Measurements from ENCODE around the gene NR2E3.

NR2E3 gene

DNA sequence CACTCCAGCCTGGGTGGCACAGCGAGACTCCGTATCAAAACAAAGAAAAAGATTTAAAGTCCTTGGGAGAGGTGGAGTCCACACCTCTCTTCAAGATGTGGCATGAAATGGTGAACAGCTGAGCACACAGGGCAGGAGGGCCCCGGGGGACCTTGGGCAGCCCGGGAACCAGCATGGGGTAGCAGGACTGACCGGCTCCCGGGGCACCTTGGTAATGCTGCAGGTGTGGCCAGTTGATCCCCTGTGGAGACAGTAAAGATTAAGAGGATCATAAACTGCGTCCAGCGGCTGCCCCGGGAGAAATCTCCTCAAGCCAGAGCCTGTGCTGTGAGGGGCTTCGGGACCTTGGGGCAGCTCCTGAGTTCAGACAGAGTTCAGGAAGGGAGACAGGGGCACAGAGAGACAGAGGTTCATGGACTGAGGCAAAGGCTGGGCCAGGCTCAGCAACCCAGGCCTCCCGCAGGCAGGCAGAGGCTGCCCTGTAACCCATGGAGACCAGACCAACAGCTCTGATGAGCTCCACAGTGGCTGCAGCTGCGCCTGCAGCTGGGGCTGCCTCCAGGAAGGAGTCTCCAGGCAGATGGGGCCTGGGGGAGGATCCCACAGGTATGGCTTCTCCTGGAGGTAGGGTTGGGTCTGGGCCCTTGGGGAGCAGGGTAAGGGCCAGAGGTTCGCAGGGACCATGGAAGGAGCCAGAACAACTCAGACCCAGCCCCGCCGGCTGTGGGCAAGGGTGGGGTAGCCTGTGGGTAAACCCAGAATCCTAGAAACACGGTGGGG, at the start of gene NR2E3:
Gene NR2E3 (plus strand): TSS at position 299 of the 780 bp plus-strand sequence. CDS start 190 bp downstream, at position 489.
- DNase-seq = no peak

DNA sequence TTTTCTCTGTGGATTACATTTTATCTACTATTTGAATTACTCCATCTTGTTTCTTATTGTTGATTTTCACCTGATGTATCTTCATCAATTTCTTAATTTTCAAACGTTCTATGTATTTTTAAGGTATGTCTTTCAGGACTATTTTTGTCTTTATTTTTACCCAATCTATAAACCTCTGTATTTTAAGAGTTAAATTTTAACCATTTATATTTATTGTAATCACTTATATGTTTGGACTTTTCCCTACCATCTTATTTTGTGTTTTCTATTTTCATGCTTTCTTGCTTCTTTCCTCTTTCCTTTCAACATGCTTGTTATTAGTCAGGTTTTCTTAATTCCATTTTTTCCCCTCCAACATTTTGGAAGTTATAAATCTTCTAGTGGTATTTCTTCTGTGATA, 49.5 kb upstream of the NR2E3 start:
- no peak for DNase-seq

DNA sequence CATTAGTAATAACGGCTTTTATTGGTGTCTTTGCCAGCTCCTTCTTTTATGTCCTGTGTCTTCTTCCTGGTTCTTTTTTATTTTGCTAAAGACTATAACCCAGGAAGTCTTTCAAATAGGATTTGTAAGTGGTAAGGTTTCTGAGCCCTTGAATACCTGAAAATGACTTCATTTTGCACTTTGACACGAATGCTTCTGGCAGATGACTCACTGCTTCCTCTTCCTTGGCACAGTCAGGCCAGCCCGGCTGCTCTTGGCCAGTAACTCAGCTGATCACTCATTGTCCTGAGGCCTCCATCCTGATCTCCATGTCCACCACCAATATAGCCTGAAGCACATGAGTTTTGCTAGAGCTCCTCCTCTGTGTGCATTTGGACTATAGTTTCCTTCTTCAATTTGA, 48.7 kb upstream of the NR2E3 start:
- DNase-seq = no peak

DNA sequence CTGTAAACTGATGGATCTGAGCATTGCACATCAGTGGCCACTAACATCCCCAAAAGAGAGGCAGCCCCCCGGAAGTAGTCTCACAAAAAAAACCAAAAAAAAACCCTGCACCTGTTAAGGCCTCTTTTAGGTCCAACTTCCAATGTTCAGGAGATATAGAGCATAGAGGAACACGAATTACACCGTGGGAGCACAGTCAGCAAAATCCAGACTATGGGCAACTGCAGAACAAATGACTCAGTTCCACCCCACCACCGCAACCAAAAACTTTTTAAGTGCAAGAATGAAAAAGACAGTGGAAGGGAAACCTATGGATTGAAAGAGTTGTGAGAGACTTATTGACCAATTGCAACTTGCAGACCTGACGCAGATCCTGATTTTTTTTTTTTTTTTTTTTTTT, 42.2 kb upstream of the NR2E3 start:
- DNase-seq = no peak

DNA sequence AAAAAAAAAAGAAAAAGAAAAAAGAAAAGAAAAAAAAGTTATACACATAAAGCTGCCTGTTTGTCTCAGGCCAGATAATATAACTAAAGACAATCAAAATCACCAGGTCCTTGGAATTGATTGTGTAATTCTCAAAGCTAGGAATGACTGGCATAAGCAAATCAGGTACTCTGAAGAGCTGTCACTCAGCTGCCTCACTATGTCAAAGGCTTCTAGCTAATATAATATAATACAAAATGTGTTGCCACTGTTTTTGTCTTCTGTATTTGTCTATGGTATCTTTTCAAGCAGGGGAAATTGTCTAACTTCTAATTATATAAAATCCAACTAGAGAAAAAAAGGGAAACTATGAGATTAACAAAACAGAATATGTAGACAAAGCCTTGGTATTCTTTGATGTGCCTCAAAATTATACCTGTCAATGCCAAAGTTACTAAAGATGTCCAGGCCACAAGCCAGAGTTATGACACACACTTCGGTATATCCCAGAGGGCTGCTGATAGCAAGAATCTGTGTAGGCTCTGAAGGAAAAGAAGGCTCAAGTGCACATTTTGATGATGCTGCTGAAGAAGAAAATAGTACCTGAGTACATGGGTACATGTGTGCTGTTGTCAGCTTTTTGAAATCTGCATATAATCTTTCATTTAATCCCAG, 37.0 kb upstream of the NR2E3 start:
- no peak for DNase-seq

DNA sequence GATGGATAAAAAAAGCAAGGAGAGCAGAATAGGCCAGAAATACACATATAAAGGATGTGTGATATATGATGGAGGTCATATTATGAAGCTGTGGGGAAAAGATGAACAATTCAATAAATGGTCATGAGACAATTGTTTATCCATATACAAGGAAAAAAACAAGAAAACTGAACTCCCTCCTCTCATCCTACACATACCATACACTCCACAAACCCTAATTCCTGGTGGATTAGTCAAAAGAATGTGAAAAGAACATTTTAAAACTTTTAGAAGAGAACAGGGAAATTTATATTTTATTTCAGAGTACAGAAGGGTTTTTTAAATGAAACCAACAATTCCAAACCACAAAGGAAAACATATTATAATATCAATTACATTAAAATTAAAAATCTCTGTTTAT, 34.5 kb upstream of the NR2E3 start:
- no peak for DNase-seq

DNA sequence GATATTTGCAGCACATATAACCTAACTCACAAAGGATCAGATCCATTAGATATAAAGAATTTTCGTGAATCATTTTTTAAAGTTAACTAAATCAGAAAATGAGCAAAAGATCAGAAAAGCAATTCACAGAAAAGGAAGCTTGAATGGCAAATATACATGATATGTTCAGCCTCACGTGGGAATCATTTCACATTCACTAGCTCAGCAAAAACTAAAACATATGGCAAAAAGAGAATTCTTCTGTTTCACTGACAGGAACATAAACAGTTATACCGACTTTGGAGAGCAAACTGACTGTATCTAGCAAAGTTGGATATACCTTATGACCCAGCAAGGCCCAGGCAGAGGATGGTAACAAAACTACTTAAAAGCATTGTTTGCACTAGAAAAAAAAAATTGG, 34.0 kb upstream of the NR2E3 start:
- no peak for DNase-seq

DNA sequence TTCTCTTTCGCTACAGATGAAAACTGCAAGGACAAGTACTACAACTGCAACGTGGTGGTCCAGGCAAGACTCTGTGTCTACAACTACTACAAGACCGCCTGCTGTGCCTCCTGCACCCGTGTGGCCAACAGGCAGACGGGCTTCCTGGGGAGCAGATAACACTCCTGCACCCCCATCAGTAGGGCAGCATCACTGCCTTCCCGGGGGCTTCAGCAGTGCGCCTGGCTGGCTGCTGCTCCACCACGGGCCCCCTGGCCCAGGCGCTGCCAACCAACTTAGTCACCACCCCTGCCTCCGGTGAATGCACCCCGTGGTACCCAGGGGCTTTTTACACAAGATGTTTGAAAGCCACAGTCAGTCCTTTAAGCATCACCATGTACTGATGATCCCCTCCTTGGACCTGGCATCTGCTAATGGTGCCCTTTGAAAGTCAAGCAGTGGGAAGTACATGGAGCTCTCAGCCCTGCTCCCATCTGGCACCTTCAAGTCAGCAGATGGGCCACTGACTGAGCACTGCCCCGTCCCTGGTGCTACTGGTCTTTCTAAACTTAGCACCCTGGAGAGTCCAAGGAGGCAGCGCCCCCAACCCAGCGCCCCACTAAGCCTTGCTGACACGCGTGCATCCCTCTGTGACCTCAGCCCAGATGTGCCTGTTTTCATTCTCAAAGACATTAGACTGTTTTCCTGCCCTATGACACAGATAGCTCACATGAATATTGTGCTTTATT, 33.0 kb upstream of the NR2E3 start:
- DNase-seq = no peak

DNA sequence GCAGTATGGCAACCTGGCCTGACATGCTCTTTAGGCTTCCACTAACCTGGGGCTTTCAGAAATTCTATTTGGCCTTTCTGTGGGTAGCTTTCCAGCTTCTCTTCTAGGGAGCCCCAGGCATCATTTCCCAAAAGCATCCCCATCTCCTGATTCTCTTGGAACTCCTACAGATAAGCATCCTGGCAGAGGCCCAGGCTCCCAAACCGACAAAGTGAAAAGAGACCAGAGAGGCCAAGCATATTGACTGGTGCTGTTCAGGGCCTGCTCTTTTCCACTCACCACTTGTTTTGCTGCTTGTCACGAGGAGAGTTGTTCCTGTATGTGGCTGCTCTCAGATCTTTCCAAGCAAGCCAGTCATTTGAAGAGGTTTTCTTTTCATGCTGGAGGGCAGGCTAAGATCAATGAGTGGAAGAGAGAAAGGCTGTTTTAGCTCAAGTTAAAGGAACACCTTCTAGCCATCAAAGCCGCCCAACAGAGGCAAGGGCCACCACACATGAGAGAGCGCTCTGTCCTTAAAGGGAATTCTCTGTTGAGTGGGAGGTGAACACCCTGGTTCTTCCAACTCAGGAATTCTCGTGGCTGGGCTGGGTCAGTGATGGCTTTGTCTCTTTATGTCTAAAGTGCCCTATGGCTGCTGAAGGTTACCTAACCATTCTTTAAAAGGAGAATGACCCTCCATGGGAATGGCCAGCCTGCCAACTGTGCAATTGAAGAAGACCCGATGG, 31.1 kb upstream of the NR2E3 start:
- DNase-seq = no peak

DNA sequence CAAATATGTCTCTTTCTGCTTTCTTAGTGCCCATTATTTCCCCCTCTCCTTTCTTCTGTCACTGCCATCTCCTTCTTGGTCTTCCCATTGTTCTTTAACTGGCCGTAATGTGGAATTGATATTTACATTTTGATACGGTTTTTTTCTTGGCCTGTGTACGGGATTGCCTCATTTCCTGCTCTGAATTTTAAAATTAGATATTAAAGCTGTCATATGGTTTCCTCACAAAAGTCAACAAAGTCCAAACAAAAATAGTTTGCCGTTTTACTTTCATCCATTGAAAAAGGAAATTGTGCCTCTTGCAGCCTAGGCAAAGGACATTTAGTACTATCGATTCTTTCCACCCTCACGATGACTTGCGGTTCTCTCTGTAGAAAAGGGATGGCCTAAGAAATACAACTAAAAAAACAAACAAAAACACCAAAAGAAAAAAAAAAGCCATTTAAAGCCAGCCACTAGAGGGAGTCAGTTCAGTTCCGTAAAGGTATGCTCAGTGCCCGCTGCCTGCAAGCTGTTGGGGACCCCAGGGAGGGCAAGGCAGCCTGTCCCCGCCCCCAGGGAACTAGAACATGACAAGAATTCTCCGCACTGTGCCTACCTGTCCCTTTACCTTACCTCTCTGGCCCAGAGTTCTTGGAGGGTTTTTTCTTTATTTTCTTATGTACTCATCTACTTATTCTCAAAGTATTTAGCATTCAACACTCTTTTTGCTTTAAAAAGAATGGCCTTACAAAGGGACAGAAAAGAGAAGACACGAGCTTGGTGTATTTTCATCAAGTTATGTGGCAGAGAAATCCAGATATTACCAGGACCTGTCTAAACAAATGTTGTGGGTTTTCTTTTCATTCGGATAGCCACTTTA, 30.0 kb upstream of the NR2E3 start:
- DNase-seq = no peak

DNA sequence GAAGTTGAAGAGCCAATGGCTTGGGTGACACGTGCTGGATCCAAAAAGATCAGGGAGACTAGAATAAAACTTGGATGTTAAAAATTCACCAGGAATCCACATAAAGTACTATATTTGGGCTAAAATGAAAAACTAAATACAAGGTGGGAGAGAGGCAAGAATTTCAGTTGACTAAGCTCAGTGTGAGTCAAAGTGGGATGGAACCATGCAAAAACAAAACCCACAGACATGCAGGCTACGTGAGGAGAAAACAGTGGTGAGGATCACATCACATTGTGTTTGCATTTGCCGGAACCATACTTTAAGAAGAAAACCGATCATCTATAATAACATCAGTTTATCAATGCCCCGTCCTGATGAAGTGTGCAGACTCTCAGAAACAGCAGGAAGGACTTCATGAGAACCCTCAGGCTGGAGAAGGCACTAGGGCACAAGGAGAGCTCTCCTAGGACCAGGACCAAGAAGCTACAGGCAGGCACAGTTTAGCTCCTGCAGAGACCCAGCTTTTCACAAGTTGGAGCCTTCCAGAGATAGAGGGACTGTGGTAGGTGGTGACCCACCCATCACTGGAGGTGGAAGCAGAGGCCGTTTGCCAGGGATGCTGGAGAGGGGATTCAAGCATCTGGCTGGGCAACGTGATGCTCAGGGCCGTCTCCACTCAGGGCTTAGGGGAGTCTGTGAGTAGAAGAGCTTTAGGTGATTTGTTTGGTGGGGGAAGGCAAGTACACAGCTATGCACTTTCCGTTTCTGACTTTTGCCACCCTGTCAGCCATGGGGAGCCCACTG, 29.0 kb upstream of the NR2E3 start:
- DNase-seq = no peak

DNA sequence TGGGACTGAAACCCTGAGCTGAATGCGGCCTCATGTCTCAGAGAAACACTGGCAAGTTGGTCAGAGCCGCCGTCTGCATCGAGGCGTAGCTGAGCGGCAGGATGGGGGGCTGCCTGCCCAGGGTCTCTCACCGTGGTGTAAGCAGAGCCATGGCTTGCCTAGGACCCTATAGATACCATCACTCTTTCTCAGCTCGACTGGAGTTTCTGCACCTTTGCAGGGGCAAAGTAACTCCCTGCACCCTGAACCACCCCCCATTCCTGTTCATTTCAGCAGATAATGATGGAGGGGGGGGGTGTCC, 28.4 kb upstream of the NR2E3 start:
- no peak for DNase-seq

DNA sequence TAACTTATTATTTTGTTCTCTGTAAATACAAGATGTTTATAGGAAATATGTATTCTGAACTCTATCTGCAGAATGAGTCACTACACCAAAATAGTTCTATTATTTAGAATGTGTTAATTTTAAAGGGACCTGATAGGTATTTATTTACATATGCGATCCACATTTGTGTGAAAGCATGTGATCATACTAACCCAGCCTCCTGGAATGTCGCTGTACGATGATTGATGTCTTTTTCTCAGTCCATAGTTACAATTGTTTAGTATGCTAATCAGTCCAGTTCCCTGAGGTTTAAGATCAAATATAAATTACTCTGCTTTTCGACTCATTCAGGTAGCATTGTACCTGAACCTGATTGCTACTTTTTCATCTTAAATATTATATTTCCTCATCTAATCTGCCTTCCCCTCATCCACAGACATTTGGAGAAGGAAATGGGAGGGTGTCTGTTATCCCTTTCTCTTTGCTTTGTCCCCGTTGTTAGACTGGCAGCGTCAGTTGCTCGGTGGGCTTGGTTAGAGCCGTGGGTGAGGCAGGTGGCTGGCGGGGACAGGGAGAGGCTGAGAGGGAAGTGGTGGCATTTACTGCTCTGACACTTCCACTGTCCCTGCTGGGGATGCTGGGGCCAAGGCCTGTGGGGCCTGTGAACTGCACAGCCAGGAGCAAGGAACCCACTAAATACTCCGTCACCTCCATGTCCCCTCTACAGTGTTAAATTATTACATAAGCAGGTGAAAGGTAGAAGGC, 27.8 kb upstream of the NR2E3 start:
- no peak for DNase-seq

DNA sequence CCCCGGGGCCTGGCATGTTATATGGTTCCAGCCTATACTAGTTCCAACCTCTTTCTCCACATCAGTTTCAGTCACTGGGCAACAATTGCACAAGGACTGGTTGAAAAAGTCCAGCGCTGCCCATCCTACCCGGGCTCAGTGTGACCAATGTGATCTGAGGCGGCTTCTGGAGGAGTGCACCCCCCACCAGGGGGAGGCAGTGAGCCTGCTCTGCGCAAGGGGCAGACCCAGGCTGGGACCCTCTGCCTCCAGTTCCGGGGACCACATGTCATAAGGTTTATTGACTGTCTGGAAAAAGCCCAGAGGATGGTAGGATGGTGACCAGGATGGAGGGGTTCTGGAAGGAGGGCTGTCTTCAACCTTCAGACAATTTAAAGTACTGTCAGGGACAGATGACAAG, 25.6 kb upstream of the NR2E3 start:
- DNase-seq = no peak

DNA sequence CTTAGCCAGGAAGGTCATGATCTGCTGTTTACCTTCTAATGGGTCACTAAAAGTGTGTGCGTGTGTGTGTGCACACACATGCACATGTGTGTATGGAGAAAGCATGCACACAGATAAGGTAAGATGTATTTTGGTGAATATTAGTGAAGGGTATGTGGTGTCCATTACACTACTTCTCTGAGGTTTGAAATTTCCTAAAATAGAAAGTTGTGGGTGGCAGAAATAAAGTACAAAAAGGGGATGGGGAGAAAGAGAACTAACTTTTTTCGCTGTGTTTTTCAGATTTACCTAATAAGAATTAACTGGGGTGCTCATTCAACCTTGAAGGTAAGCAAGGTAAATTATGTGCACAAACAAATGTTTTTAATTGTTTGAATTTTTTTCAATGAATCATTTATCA, 24.4 kb upstream of the NR2E3 start:
- no peak for DNase-seq

DNA sequence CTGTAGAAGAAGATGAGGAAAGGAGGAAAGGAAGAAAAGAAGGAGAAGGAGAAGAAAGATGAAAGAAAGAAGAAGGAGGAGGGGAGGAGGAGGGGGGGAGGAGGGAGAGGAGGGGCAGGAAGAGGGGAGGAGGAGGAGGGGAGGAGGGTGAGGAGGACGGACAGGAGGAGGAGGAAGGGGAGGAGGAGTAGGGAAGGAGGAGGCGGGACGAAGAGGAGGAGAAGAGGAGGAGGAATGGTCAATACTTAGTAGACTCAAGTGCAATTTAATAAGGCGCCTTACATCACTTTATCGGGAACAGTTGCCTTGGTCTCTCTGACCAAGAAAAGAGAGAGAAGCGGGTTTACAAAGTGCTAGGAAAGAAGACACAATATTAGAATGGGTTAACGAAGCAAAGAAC, 23.7 kb upstream of the NR2E3 start:
- no peak for DNase-seq

DNA sequence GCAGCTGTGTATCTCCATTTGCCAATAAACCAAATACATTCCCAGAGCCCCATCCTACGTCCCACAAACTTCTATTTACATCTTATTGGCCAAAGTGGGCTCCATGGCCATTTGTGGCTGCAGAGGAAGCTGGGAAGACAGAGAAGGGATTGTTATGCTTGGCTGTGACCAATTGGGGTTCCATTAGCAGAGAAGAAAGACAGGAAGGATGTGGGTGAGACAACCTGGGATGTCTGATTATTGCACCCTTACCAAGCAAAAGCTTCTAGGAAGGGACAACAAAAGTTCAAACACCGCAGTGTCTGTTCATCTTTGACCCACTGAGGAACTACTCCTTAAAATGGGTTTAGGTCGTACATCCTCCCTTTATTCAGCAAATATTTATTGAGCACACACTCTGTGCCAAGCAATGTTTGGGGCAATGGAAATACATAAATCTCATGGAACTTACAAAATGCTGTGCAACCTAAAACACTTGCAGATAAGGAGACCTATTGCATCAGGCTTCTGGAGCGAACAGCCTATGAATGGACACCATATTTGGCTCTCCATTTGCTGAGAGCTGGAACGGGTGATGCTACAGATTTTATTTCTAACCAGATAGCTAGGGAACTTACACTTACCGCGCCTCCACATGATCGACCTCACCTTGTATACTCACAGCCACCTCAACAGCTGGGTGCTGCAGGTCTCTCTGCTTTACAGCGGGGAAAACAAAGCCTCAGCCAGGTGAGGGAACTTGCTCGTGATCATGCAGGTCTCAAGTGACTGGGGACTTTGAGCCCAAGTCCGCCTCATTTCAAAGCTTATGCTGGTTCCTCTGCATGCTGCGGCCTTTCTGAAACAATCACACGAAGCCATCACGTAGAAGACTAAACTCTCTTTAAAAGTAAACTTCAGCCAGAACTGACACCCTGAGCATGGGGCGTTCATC, 21.4 kb upstream of the NR2E3 start:
- DNase-seq = no peak

DNA sequence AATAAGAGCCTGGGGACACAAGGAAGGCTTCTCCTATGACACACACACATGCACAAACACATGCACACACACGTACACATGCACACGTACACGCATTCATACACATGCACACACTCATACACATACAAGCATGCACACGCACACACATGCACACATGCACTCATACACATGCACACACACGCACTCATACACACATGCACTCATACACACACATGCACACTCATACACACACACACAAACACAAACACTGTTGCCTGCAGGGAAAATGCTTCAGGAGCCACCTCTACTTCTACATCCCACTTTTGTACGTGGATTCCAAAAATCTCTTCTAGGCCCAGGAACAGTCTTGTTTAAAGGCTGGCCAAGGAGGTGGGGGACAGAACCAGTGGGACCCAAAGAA, 20.7 kb upstream of the NR2E3 start:
- DNase-seq = no peak

DNA sequence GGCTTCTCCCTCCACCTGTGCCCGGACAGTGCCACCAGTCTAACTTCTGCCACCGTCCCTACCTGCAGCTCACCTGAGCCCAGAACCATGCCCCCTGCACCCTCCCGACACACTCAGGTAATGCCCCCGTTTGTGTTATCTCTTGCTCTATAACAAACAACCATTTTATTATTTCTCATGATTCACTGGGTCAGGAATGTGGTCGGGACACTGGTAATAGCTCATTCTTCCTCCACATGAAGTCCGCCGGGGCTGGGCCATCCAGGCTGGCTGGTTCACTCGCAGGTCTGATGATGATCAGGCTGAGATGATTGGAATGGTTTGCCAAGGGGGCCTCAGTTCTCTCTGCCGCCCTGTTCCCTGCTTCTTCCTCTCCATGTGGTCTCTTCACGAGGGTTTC, 20.3 kb upstream of the NR2E3 start:
- no peak for DNase-seq

DNA sequence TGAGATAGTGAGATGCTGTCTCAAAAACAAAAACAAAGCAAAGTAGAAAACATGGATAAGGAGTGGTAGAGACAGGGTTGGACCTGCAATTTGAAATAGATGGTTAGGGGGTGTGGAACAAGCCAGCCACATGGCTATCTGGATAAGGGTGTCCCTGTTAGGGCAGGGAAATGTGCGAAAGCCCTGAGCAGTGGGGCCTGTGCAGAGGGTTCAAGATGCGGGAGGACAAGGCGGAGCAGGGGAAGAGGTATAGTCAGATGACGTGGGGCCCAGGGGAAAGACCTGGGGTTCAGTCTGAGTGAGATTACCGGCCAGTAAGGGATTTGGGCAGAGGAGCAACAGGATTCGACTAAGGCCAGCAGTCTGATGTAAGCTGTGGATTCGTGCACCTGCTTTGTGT, 18.4 kb upstream of the NR2E3 start:
- no peak for DNase-seq
